IPS-NIHi7 (cell line): Measurements from ENCODE around the gene PAK4.
A peak's percentile ranks its signal among the peaks of the same experiment; 100 is the strongest.
"Not testable (repeated sequence)": the region's sequence is repeated elsewhere in the genome, so short reads cannot be mapped to it uniquely, and the experiment has no call there.

Source experiments
- DNase-seq: peaks from one replicate; pipeline ENCODE4 v3.0.0; 2012; ENCODE audit warnings: mixed read lengths; ENCODE audit errors: extremely low spot score

Gene PAK4

DNA sequence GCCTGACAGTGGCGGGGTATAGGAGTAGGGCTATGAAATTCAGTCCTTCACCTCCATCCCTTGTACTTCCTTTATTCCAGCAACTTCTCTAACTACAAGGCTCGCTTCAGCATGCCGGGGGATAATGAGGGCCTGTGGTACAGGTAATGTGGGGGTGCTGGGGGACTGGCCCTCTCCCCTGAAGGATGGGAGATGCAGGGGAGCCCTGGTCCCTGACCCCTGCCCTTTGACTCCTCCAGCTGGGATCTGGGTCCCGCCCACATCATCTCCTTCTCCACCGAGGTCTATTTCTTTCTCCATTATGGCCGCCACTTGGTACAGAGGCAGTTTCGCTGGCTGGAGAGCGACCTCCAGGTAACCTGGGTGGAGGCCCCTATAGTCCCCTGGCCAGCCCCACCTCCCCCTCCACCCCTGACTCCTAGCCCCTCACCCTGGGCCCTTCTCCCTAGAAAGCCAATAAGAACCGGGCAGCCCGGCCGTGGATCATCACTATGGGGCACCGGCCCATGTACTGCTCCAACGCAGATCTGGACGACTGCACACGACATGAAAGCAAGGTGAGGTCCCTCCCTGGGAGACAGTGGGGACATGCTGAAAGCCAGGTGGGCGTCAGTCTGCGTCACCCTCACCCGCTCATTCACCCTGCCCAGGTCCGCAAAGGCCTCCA is 25.0 kb upstream of the PAK4 start:
- DNase-seq, result no peak

DNA sequence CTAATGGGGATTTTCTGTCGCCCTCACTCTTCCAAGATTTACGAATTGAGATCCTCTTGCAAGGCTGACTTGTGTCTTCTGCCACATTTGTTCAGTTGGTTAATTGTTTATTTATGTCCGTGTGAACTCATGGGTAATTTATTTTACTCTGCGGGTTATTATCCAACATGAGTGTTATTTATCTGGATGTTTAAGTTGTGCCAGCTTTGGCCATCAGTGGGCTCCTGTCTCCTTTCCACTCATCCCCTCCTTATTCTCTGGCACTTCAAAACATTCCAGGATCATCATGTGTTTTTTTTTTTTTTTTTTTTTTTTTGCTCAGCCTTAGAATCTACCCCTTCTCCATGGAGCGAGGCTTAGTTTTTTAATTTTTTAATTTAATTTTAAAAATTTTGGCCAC is 22.4 kb upstream of the PAK4 start:
- no peak for DNase-seq

DNA sequence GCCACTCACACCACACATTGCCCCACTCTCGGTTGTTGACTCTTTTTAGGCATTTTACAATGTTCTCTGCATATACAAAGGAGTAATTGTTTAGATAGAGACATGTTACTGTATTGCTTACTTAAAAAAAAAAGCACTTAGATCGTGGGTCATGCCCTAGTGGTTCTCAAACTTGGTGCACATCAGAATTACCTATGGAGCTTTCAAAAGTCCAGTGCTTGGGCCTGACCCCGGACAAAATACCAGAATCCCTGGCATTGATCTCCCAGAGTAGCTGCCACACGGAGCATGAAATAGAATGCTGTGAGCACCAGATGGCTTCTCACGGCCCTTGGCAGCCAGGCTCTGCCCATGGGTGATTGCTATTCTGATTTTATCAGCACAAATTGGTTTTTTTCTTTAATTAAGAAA is 21.4 kb upstream of the PAK4 start:
- no peak for DNase-seq

DNA sequence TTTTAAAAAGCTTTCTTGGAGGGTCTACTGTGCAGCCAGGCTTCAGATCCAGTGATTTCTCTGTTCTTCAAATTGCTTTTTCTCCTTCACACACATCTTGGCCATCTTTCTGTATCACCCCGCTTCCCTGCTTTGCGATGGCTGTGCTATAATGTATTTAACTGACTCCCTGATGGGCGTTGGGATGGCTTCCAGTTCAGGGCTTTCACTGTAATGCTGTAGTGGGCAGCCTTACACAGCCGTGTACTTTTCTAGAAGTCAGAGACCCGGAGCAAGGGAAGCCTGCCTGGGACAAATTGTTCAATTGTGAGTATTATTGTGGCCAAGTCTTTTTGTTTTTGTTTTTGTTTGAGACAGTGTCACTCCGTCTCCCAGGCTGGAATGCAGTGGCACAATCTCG is 19.4 kb upstream of the PAK4 start:
- DNase-seq, result no peak

DNA sequence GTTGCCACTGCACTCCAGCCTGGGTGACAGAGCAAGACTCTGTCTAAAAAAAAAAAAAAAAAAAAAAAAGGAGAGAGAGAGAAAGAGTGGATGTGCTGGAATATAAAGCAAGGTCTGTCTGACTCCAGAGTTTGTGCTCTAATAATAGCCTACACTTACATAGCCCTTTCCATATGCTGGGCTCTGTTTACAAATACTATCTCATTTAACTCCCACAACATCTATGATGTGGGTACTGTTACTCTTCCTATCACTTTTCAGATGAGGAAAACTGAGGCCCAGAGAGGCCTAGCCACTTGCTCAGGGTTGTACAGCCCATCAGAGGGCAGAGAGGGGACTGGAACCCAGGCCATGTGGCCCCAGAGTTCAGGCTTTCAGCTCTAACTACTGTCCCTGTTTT is 15.9 kb upstream of the PAK4 start:
- no peak for DNase-seq

DNA sequence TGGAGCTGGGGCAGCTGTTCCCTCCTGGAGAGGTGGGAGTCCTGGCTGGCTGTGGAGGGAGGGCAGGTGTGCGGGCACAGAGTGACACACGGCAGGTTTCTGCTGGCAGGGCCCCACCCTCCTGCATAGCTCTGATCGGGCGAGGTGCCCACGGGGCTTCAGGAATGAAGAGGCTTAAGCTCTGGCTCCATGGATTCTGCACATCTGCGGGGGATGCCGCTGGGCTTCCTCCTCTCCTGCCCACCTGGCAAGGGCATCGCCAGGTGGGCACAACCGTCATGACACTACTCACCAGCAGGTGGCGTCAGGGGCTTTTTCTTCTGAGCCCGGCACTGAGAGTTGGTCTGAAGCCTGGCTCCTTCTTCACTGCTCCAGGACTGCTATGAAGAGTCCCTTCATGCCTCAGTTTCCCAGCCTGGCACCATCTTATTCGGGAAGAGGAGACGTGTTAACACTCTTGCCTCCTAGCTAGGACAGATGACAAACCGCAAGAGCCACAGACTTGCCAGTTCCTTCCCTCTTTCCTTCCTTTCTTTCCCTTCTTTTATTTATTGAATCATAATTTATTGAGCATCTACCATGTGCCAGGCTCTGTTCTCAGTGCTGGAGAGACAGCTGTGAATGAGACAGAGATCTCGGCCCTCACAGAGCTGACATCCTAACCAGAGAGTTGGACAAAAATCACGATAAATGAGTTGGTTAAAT is 15.2 kb upstream of the PAK4 start:
- peak; percentile 85 for DNase-seq

DNA sequence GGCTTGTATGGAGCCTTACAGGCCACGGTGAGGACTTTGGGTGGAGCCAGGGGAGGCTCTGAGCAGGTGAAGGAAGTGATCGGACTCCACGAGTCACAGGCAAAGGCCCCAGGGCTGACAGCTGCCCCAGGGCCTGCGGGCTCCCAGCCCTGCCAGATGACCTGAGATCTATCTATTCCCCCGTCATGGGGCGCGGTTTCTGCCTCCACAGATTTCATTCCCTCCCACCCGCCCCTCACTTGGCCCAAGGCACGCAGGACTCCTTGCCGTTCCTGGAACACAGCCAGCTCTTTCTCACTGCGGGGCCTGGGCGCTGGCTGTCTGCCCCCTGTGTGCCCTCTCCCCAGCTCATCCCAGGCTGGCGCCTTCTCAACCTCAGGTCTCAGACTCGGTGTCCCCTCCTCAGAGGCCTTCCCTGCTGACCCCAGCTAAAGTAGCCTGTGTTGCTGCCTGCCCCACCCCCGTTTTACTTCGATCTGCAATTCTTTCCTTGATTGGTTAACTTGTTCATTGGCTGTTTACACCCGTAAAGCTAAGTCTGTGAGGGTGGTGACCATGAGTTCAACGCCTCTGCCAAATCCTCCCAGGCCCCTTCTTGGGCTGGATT is 13.9 kb upstream of the PAK4 start:
- DNase-seq, result no peak

DNA sequence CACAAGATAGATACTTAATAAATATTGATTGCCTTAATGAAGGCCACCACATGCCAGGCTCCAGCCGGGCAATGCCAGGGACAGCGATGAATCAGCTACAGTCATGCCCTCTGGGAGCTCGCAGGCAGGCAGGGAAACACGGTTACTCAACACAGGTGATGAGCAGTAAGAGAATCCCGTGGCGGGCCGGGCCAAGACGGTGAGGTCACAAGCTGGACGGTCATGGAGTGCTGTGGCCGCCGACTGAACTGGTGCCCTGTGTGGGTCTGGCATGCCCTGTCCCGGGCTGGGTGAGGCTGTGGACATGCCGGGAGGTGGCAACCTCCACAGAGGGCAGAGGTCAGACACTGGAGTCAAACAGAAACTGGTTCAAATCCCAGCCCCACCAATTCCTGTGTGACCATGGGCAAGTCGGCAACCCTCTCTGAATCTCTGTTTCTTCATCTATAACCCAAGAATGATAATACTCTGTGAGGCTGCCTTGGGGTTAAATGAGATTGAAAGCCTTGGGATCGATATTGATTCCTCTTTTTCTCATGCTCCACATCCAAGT is 13.2 kb upstream of the PAK4 start:
- DNase-seq, result no peak

DNA sequence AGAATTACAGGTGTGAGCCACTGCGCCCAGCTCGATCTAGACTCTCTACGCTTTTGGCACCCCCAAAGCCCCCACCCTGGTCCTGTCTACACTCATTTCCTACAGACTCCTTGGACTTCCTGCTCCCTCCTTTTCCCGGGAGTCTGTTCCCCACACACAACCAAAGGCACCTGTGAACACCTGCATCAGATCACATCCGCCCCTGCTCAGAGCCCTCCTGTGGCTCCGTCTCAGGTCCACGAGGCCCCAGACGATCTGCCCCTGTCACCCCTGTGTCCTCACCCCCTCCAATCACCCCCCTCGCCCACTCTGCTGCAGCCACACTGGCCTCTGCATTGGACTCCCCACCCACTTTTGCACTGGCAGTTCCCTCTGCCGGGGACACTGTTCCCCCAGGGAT is 12.4 kb upstream of the PAK4 start:
- no peak for DNase-seq

DNA sequence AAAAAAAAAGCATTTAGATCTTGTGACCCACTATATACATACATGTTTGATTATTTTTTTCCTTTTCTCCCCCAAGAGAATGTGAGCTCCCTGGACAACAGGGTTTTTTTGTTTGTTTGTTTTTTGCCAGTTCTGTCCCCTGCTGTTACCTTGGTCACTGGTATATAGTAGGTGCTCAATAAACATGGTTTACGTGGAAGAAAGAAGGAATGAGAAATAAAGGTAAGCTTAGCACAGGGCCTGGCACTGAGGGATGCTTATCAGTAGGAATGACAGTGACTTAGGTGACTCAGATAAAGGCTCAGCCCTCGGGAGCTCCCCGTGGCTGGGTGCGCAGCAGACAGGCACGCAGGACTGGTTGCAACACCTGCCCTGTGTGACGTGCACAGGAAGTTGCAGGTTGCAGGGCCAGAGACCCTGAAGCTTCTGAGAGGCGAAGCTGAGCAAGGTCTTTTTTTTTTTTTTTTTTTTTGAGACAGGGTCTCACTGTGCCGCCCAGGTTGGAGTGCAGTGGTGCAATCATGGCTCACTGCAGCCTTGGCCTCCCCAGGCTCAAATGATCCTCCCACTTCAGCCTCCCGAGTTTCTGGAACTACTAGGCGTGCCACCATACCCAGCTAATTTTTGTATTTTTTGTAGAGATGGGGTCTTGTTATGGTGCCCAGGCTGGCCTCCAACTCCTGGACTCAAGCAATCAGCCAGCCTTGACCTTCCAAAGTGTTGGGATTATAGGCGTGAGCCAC is 10.3 kb upstream of the PAK4 start:
- no peak for DNase-seq

DNA sequence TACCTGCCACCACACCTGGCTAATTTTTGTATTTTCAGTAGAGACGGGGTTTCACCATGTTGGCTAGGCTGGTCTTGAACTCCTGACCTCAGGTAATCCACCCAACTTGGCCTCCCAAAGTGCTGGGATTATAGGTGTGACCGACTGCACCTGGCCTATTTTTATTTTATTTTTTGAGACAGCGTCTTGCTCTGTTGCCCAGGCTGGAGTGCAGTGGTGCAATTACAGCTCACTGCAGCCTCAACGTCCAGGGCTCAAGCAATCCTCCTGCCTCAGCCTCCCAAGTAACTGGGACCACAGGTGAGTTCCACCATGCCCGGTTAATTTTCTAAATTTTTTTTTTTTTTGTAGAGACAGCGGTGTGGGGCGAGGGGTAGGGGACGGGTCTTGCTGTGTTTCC is 8.6 kb upstream of the PAK4 start:
- DNase-seq, result not testable (repeated sequence)

DNA sequence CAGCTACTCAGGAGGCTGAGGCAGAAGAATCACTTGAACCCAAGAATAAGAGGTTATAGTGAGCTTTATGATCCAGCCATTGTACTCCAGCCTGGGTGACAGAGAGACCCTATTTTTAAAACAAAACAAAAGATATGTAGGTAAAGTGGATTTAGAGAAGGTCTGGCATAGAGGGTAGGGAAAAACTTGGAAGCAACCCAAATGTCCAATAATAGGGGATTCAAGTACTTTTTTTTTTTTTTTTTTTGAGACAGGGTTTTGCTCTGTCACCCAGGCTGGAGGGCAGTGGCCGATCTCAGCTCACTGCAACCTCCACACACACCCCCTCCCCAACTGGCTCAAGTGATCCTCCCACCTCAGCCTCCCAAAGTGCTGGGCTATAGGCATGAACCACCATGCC is 5.8 kb upstream of the PAK4 start:
- no peak for DNase-seq

DNA sequence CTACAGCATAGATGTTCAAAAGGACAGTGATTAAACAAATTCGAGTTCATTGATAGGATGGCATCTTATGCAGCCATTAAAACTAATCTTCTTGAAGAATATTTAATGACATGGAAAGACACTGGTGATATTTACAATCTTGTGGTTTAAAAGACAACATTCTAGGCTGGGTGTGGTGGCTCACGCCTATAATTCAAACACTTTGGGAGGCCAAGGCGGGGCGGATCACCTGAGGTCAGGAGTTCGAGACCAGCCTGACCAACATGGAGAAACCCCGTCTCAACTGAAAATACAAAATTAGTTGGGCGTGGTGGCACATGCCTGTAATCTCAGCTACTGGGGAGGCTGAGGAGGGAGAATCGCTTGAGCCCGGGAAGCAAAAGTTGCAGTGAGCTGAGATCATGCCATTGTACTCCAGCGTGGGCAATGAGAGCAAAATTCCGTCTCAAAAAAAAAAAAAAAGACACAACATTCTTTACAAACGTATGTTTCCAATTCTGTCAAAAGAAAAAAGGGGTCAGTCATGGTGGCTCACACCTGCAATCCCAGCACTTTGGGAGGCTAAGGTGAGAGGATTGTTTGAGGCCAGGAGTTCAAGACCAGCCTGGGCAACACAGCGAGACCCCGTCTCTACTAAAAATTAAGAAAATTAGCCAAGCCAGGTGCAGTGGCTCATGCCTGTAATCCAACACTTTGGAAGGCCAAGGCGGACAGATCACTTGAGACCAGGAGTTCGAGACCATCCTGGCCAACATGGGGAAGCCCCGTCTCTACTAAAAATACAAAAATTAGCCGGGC is 2.5 kb upstream of the PAK4 start:
- DNase-seq, result no peak

DNA sequence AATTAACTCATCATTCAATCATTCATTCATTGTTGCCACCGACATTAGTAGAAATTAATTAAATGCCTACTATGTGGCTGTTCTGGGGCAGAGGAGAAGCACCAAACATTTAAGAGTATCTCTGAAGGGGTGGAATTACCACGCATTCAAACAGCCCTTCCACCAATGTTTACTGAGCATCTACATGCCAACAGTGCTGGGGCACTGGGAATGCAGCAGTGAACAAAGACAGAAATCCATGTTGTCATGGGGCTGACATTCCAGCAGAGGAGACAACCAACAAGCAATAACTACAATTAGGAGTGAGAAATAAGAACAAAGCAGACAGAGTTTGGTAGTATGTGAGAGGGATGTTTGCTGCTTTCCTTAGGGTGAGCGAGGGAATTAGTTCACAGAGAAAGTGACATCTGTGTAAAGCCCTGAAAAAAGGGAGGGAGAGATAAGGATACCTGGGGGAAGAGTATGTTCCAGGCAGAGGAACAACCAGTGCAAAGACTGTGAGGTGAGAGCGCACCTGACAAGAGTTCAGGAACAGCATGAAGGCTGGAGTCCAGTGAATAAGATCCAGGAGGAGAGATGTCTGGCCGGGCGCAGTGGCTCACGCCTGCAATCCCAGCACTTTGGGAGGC is 1.3 kb upstream of the PAK4 start:
- no peak for DNase-seq

DNA sequence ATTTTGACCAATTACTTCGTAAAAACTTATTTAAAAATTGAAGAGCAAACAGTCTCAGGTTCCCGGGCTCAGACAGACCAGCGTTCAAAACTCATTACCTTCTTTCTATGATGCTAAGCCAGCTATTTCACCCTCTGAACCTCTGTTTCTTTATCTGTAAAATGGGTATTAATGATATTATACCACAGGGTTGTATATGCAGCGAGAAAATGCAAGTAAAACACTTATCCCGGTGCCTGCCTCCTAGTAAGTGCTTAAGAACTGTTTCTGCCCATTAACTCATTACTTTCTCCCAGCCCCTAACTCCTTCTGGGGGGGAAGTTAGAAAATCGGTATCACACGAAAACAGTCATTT is 410 bp upstream of the PAK4 start:
- DNase-seq, result no peak

DNA sequence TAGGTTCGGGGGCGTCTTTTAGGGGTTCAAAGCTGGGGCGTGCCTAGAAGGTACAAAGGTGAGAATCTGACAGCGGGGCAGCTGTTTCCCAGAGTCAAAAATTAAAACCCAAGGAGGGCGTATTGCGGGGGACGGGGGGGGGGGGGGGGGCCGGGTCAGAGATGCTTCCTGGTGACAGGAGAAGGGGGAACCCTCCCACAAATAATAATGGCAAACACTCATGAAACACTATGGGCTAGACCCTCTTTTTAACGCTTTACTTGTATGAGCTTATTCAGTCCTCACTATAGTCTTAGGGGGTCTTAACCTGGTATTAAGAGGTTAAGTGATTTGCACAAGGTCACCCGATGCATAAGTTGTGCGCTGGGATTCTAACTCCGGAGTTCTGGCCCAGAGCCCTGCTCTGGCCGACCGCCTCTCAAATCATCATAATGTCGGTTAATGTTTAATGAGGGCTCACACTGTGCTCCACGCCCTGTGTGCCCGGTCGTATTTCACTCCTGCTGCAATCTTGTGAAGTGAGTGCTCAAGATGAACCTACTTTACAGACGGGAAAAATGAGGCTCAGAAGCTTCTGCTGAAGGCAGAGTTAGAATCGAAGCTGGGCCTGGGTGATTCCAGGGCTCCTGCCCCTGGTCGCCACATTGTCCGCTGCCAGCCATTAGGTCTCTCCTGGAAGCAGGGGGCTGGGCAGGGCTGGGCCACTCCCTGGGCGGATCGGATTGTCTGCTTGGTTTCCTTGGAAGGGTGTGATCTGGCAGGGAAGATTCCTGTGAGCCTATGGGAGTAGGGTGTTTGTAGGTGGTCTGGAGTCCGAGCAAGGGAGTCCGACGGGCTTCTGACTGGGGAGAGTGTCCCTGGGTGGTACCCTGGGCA is 964 bp downstream of the PAK4 start:
- DNase-seq, result no peak

DNA sequence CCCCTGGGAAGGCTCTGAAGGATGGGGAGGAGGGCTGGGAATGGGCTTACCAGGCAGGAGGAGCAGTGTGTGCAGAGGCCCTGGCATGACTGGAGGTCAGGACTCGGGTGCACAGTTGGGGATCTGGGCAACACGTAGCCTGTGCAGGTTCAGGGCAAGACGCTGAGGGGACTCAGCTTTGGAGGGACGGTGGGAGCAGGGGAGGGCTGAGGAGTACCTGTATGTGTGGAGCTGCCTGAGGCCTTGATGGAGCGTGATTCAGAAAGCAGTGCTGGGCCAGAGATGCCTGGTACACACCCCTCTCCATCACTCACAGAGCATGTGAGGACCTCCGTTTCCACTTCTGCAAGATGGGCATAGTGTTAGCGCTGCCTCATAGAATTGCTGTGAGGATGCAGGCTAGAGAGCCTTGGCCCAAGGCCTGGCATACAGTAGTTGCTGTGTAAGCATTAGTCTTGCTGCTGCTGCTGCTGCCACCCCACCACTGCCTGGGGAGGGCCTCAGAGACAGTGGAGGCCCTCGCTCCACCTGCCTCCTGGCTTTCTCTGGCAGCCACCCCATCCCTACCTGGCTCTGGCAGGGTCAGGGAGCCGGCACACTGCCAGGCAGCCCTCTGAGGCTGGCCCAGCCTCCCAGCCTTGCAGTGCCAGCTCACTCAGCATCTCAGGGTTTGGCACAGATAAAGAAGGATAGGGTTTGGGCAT is 2.4 kb downstream of the PAK4 start:
- DNase-seq, result no peak

DNA sequence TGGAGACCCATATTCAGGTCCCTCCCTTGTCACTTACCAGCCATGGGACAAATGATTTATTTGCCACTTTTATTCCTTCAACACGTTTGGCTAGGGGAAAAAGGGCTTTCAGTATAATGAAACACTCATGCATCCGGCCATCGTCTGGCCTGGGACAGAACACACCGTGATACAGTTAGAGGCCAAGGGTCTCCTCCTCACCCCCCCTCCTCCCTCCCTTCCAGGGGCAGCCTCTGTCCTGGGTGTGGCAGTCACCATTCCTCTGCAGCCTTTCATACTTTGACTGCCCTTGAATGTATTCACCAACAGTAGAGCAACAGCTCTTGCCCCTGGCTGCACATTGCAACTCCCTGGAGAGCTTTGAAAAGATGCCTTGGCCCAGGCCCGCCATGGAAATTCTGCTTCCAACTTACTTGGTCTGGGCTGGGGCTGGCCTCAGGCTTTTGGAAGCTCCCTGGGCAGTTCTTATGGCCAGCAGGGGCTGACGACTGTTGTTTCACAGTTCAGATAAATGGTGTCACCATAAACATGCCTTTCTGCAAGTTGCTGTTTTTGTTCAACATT is 3.0 kb downstream of the PAK4 start:
- DNase-seq, result no peak

DNA sequence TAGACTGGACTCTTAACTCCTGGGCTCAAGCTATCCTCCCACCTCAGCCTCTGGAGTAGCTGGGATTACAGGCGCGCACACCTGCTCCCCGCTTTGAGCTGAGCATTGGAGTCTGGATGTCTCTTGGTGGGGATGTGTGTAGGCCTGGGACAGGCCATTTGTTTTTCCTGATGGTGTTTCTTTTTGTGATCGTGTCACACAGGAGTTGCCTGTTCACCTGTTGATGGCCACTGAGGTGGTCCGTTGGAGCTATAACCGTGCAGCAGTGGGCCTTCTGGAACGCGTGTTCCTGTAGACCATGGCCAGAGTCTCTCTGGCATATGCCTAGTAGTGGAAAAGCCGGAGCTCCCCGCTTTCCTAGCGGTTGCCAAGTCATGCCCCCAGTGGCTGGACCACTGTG is 3.5 kb downstream of the PAK4 start:
- no peak for DNase-seq
